ENCODE data around the gene CDH26. TPM values are rescaled to one million over a fixed set of nuclear protein-coding genes. Genes with fewer than 3 reads are reported as not detected.

The CDH26 gene
- total and polyA plus RNA-seq, 9 of the 15 experiments (the other 6 are each of a cell fraction or from before 2014, with no cell fraction given): 0.07 to 0.13 (median 0.10) TPM; not detected in 4

DNA sequence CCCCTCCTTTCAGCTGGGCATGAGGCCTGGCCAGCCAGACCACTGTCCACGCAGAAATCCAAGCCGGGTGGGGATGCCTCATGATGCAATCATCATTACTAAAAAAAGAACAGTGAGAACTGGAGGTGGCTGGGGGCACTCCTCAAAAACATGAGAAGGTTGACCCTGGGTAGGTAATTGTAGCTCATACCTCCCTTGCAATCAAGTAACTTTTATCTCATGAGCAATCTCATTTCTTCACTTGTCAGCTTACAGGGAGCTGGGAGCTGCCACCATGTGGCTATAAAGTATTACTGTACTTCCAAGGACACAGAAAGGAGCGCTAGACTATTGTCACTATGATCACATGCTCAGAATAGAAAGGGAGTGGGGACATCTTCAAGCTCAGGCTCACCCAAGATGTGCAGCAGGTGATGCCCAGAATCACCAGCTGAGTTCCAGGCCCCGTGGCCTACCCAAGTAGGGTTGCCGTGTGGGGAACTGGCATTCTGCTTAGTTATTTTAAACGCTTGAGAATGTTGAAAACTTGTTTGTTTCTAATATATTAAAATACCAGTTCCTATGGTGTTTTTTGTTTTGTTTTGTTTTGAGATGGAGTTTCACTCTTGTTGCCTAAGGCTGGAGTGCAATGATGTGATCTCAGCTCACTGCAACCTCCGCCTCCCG is 3.0 kb upstream of the CDH26 start:
- Histone ChIP-seq H3K9me1 (ENCODE audit: control insufficient read depth, insufficient read depth, low read length) (peaks cover 2% of the 10 kb centered on the region), H3K9ac (ENCODE audit: insufficient read depth in 1 of 2, low read depth in 2 of 2, low read length in 2 of 2) (no peak overlapping the region), H3K9me3 (replicated peaks; ENCODE audit: control insufficient read depth, insufficient read depth, low read depth, low read length) (no peaks in the 10 kb centered on the region), H3K4me1 (replicated peaks in 1 of 2; ENCODE audit: control insufficient read depth in 2 of 2, insufficient read depth in 2 of 2, low read length in 2 of 2) (no peaks in the 10 kb centered on the region), H2AFZ (ENCODE audit: low read depth, low read length) (no peak overlapping the region), H4K20me1 (replicated peaks; ENCODE audit: control insufficient read depth, insufficient read depth, low read length) (peaks cover 8% of the 10 kb centered on the region; the same call in 1 of the 2 replicates), H3K27me3 (ENCODE audit: control insufficient read depth in 2 of 2, insufficient read depth in 2 of 2, low read length in 2 of 2) (peaks cover 0 to 7% of the 10 kb centered on the region in 2 experiments; a peak in 1 of 5 replicates), H3K79me2 (ENCODE audit: control insufficient read depth, insufficient read depth, low read length) (no peaks in the 10 kb centered on the region), H3K4me3 (no peak overlapping the region), H3K27ac (ENCODE audit: extremely low read depth, low read depth, low read length) (no peak overlapping the region), H3K4me2 (ENCODE audit: insufficient read depth, low read length) (no peak overlapping the region), H3K36me3 (ENCODE audit: control insufficient read depth, insufficient read depth, low read length) (no peaks in the 10 kb centered on the region)
- DNase-seq (ENCODE audit: extremely low read depth in 1 of 4, low spot score in 3 of 4) (peak; percentile 14 to 52 (median 28)), ATAC-seq (peak; percentile 93), FAIRE-seq (peak; percentile 61)
- in situ Hi-C loops (cut with MboI) (no loop called here), intact Hi-C loops (cut with micrococcal nuclease) (loop anchor here (2.0 kb wide), 1 partner anchor 172 kb away; no protein-coding TSS in a partner anchor)
- CTCF ChIA-PET (ENCODE audit: low intra/inter-chr PET ratio): interaction anchor here (0.8 to 1.3 kb wide), 2 partner anchors 172 to 173 kb away, joined by 3 to 4 read pairs; no protein-coding TSS in a partner anchor
- BruUV-seq (replicated peaks): no TSS peak
- WGBS (ENCODE audit: insufficient coverage, low coverage, missing lambda C conversion rate): 23% methylated on average over 8 of the region's 8 CpGs
- POLR2A ChIA-PET: interaction anchor here (0.7 to 1.5 kb wide), 3 partner anchors 12 to 91 kb away, joined by 3 to 6 read pairs (median 4); partner anchors contain the start of genes FAM217B and PPP1R3D
- TF ChIP-seq ZFP1 (CRISPR knock-in tag; IDR thresholded peaks at IDR 0.05): no peak
- TF ChIP-seq MCM5 (IDR thresholded peaks at IDR 0.05; ENCODE audit: low read depth): no peak
- TF ChIP-seq XRCC5 (IDR thresholded peaks at IDR 0.05; ENCODE audit: low read depth, low read length): no peak
- TF ChIP-seq FOXK2 (conservative IDR thresholded peaks at IDR 0.05 in 1 of 2, IDR thresholded peaks at IDR 0.05 in 1 of 2; ENCODE audit: low read depth in 2 of 2): no peak
- TF ChIP-seq, protein P1, sequence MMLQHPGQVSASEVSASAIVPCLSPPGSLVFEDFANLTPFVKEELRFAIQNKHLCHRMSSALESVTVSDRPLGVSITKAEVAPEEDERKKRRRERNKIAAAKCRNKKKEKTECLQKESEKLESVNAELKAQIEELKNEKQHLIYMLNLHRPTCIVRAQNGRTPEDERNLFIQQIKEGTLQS (IDR thresholded peaks at IDR 0.05): peak; percentile 63
- TF ChIP-seq, protein P1 (CRISPR knock-in tag; conservative IDR thresholded peaks at IDR 0.05): no peak
- TF ChIP-seq RBBP5 (IDR thresholded peaks at IDR 0.05; ENCODE audit: borderline replicate concordance, insufficient read depth, low read length, poor library complexity, severe bottlenecking): no peak
- TF ChIP-seq ZC3H11A (IDR thresholded peaks at IDR 0.05; ENCODE audit: low read depth, low read length): no peak
- TF ChIP-seq, protein P2, sequence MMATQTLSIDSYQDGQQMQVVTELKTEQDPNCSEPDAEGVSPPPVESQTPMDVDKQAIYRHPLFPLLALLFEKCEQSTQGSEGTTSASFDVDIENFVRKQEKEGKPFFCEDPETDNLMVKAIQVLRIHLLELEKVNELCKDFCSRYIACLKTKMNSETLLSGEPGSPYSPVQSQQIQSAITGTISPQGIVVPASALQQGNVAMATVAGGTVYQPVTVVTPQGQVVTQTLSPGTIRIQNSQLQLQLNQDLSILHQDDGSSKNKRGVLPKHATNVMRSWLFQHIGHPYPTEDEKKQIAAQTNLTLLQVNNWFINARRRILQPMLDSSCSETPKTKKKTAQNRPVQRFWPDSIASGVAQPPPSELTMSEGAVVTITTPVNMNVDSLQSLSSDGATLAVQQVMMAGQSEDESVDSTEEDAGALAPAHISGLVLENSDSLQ (IDR thresholded peaks at IDR 0.05): peak; percentile 31; the same call in 1 of the 2 replicates
- TF ChIP-seq CCNT2 (IDR thresholded peaks at IDR 0.05; ENCODE audit: borderline replicate concordance, extremely low read depth, insufficient read length, low read depth, low read length): no peak
- peak; percentile 75 for TF ChIP-seq GATA2 (CRISPR knock-in tag; IDR thresholded peaks at IDR 0.05)
- peak; percentile 68 for TF ChIP-seq CEBPB (tag; IDR thresholded peaks at IDR 0.05)
- TF ChIP-seq ZNF174 (CRISPR knock-in tag; IDR thresholded peaks at IDR 0.05): no peak
- no peak for TF ChIP-seq ZNF695 (CRISPR knock-in tag; IDR thresholded peaks at IDR 0.05)
- TF ChIP-seq ZNF311 (CRISPR knock-in tag; IDR thresholded peaks at IDR 0.05): no peak
- TF ChIP-seq FOXM1 (IDR thresholded peaks at IDR 0.05; ENCODE audit: low read depth): no peak
- no peak for TF ChIP-seq FOXM1 (CRISPR knock-in tag; IDR thresholded peaks at IDR 0.05; ENCODE audit: low read depth)
- TF ChIP-seq, protein P3, sequence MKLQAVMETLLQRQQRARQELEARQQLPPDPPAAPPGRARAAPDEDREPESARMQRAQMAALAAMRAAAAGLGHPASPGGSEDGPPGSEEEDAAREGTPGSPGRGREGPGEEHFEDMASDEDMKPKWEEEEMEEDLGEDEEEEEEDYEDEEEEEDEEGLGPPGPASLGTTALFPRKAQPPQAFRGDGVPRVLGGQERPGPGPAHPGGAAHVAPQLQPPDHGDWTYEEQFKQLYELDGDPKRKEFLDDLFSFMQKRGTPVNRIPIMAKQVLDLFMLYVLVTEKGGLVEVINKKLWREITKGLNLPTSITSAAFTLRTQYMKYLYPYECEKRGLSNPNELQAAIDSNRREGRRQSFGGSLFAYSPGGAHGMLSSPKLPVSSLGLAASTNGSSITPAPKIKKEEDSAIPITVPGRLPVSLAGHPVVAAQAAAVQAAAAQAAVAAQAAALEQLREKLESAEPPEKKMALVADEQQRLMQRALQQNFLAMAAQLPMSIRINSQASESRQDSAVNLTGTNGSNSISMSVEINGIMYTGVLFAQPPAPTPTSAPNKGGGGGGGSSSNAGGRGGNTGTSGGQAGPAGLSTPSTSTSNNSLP (IDR thresholded peaks at IDR 0.05; ENCODE audit: borderline replicate concordance, low read depth, low read length): no peak
- TF ChIP-seq ETS2 (tag; IDR thresholded peaks at IDR 0.05; ENCODE audit: borderline replicate concordance, poor library complexity, severe bottlenecking): no peak
